SKM-1 treated with dmso at 0.1 percent for 144 hours (cell line): ENCODE results near the gene LYPD1.

Experiments used
- DNase-seq: peaks from one replicate; lab custom pipeline; 2025; ENCODE audit not compliant: unreplicated experiment; lab: John Stamatoyannopoulos, UW

The LYPD1 gene

DNA sequence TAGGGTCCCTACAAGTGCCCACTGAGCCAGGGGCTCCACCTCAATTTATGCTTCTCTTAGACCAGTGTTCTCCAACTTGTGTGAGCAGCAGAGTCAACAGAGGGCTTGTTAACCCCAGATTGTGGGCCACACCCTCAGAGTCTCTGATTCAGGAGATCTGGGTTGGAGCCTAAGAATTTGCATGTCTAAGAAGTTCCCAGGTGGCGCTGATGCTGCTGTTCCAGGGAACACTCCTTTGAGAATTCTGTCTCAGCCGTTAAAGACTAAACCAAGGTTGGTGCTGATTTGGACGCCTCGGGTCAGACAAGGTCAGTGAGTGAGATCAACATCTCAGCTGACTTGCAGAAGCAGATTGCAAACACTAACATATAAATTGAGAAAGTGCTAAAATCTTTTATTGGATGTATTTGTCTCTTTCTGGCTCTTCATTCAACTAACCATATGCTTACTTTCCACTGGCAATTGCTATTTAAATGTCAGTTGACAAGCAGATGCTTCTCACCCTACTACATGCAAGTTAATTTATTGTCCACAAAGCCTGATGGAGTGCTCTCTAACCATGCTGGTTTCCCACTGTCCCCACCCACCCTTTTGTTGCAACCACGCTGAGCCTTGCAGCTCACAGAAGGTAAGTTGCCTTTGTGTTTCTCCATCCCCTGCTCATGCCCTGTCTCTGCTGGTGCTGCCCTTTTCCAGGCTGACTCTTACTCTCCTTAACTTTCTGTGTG, 31.5 kb downstream of the LYPD1 start:
- no peak for DNase-seq

DNA sequence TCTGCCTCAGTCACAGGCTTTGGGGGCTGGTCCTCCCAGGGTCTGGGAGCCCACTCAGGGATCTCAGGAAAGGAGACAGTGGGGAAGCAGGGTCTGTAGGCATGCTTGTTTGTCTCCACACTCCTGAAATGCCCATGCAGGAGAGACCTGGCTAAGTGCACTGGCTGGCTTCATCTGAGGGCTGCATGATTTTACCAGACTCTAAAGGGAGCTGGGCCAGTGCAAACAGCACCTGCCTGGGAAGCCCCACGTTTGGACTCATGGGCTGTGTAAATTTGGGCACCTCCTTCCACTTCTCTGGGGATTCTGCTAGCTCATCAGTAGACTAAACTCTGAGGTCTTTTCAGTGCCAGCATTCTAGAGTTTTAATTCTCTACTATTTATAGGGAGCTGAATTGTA, 33.7 kb downstream of the LYPD1 start:
- no peak for DNase-seq

GRCh38 chr2:132633635-132634034, 36.4 kb downstream of the LYPD1 start:
- no peak for DNase-seq

GRCh38 chr2:132632000-132632649, 37.9 kb downstream of the LYPD1 start:
- DNase-seq, result no peak

DNA sequence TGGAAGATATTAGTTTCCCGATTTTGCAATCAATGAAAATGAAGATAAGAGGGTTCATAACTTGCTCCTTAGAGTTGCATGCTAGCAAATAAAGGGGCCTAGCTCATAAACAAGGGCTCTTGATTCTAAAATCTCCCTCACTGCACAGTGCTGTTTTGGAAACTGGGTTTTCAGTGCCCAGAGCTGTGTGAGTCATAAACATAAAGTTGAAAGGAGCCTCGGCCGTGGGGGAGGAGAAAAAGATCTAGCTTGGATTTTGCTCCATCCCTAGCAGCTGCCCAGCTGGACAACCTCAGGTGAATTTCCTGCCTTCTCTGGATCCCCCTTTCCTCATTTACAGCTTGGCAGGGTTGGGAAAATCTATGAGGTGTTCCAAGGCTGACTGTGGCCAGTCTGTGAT, 42.5 kb downstream of the LYPD1 start:
- DNase-seq, result no peak

GRCh38 chr2:132623096-132623839, 46.7 kb downstream of the LYPD1 start:
- DNase-seq, result peak; percentile 81

DNA sequence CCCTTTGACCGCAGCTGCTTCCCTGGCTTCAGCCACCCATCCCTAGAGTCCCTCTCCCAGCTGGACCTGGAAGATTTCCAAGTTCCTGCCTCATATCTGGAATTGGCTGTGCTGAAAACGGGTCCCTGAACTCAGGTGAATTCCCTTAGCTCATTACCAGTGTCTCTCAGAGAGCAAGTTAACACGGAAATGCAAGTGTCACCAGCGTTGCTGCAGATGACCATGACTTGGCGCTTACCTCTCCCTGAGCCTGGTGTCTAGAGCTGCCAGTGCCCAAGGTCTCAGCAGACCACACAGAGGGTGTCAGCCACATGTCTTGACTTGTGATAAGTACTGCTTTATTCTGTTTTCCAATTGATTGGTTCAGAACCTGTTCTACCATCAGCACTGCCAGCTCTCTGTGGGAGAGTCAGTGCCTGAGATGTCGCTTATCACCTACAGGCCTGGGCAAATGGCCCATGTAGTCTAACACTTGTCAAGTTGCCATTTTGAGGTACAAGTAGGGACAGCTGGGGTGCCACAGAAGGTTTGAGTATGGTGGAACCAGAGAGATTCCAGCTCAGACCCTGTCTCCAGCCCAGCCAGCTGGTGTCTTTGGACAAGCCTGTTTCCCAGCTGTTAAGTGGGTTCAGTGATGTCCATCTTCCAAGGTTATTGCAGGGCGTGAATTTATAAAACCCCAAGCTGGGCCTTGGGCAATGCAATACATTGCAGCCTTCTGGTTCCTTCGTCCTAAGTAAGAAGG, 48.7 kb downstream of the LYPD1 start:
- DNase-seq, result no peak

DNA sequence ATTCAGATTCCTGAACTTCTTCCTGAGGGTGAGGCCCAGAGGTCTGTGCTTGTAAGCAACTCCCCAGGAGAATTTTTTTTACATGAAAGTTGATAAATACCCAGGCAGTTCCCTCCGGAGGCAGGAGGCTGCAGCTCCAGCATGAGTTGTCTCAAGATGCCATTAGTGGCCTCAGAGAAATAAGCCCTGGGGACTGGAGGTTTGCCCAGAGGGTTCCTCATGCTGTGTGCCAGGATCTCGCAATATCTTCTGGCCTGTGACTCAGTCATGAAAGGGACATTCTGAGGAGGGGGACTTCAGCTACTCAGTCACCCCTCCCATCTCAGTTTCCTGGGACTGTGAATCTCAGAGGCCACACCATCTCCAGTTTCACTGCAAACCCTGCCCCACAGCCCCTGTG, 49.9 kb downstream of the LYPD1 start:
- DNase-seq, result peak; percentile 20

- no peak for DNase-seq
Observed at GRCh38 chr2:132618734-132619133, 51.3 kb downstream of the LYPD1 start.

GRCh38 chr2:132617989-132618388, 52.0 kb downstream of the LYPD1 start:
- DNase-seq, result no peak

DNA sequence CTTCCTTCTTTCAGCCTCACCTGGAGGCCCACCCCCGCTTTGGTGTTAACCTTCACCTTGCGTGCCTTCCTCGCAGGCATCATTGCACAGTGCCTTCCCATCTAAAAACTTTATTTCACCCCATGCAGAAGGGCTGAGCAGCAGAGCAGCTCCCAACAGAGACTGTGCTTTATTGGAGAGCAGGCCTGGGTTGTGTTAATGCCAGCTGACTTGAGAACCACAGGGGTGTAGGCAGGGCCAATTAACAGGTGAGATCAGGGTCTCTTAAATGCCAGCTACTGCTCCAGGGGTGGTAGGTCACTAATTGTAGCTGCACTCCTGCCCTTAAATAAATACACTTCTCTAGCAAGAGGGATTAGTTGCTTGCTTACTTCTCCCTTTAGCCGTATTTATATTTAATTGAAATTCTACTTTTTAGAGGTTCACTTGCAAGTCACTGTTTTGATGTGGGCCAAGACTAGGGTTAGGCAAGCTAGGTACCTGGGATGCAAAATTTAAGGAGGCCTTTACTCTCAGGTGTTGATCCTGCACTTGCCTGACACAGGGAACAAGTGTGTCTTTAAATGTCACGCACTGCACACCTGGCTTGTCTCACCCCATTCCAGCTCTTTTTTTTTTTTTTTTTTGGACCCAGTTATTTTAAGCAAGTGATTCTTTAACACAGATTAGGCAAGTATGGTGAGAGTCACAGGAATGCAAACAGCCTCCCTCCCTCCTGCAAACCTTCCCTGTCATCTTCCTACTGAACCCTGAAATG, 54.5 kb downstream of the LYPD1 start:
- no peak for DNase-seq

- DNase-seq, result no peak
Observed at GRCh38 chr2:132611719-132612118, 58.3 kb downstream of the LYPD1 start.

- no peak for DNase-seq
Observed at GRCh38 chr2:132609101-132609890, 60.7 kb downstream of the LYPD1 start.

DNA sequence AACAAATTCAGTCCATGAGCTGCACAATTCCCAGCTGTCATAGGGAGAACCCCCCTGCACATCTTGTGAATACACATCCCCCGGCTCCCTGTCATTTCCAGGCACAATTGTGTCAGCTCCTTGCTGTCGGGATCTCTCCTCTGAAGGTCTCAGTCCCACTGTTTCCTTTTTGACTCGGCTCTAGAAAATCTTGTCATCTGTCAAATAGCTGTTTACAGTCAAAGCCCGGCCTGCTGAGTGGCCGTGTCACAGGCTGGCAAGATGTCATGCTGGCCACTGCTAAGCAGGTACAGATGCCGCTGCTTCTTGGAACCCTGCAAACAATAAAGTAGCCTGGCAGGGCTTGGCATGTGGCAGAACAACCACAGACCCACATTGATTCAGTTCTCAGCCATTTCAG, 61.7 kb downstream of the LYPD1 start:
- DNase-seq, result no peak

GRCh38 chr2:132607426-132608090, 62.4 kb downstream of the LYPD1 start:
- DNase-seq, result no peak

DNA sequence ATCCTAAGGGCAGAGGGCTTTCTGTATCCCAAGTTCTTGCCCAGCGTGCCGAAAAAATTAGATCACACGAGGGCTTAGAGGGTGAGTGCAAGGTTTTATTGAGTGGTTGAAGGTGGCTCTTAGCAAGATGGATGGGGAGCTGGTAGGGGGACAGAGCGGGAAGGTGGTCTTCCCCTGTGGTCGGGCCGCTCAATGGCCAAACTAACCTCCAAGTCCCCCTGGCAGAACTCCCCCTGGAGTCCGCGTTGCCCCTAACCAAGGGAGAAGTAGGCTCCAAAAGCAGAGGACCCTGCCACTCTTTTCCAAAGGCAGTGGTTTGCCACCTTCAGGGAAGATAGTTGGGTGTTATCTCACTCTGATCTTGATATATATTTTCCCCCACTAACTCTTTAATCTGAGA, 63.4 kb downstream of the LYPD1 start:
- no peak for DNase-seq

DNA sequence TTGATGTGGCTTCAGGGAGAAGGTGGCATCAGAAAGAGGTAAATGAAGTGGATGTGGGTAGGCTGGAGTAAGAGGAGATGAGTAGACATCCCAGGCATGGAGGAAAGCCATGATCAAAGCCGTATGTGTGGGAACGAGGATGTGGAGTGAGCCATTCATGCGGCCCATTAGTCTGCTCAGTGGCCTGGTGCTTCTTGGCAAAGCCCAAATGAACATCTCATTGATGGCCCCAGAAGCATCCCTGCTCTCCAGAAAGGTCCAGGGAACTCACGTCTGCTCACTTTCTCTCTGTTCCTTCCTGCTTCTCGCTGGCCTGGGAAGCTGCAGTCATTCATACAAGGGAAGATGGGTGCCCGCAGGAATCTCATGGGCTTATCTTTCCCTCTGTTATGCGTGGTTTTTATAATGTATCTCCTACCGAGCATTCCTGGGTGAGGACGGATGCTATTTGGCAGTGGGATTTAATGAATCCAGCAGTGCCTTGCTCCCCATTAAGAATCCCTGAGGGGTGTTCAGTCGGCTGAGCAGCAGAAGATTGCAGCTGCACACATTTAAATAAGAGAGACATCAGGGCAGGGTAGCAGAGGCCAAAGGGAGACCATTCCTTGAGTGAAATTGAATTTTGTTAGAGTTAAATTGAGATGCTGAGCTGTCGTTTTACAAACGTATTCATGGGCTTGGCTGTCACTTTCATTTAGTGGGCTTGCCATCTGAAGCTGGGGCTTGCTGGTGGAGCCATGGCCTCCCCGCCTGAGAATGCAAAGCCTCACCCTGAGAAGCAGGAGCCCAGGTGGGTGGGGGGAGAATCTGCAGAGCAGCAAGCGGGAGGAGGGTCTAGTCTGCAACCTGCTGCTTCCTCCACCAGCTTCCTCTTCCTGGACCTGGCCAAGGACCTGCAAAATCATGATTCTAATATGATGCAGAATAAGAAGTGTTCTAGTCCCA, 64.5 kb downstream of the LYPD1 start:
- DNase-seq, result no peak

GRCh38 chr2:132604561-132604960, 65.4 kb downstream of the LYPD1 start:
- DNase-seq, result no peak
